Testis (tissue), 3 donors: ENCODE results near the gene ANKRD9. TPM values are rescaled to one million over a fixed set of nuclear protein-coding genes. Genes with fewer than 3 reads are reported as not detected.
A peak's percentile ranks its signal among the peaks of the same experiment; 100 is the strongest.

Experiments
- DNase-seq: peaks from one replicate; pipeline ENCODE4 v3.0.0-alpha.2; 2019
- H3K27ac ChIP-seq, 2 donors: fragments of 200-600 bp; sonication (generic); one replicate each; pipeline ENCODE4 v1.5.1; 2019
- H3K27me3 ChIP-seq: fragments of 200-600 bp; sonication (generic); one replicate; pipeline ENCODE4 v1.5.1; 2019
- H3K36me3 ChIP-seq: fragments of 200-600 bp; sonication (generic); one replicate; pipeline ENCODE4 v1.5.1; 2017; ENCODE audit warnings: low read depth; ENCODE audit errors: missing control alignments
- H3K4me1 ChIP-seq: fragments of 200-600 bp; sonication (generic); one replicate; pipeline ENCODE4 v1.5.1; 2019
- H3K4me3 ChIP-seq, 2 donors: fragments of 200-600 bp; sonication (generic); one replicate each; pipeline ENCODE4 v1.5.1; 2017 to 2019
- H3K9me3 ChIP-seq: fragments of 200-600 bp; sonication (generic); one replicate; pipeline ENCODE4 v1.5.1; 2017
- POLR2A ChIP-seq: fragments of 450-650 bp; IDR thresholded peaks from one replicate; pipeline ENCODE4 v1.6.1; 2017; ENCODE audit warnings: antibody characterized with exemption, mild to moderate bottlenecking, moderate library complexity
- WGBS, 2 donors: methylation state at CpG; one replicate each; pipeline ENCODE4 v1.1.5; 2018; 5-methylcytosine and 5-hydroxymethylcytosine counted together
- intact Hi-C: fragments of 100-400 bp; cut with DNase I; formaldehyde crosslinking; loops from one replicate; pipeline ENCODE4 v1.15.1; 2023; ENCODE audit warnings: low total_unique reads
- polyA plus RNA-seq: library from polyadenylated mRNA; stranded (reverse); fragments of 350-450 nt; fragmentation: Illumina TruSeq; extraction: RNeasy Lipid Tissue Mini Kit (QIAGEN cat#74804); gene quantifications from one replicate; pipeline ENCODE4 v1.2.3, GENCODE V29; 2014; ENCODE audit warnings: low read depth, low replicate concordance; ENCODE audit not compliant: insufficient read depth
- total RNA-seq, 2 donors: library from RNA; depleted of rRNA; stranded (reverse); fragments of >200 nt; gene quantifications; one replicate each; pipeline ENCODE4 v1.2.3, GENCODE V29; 2016
- TF ChIP-seq, protein P1 (sequence below), 3 experiments: fragments of 450-650 bp in 2 of 3; fragments of 200-600 bp in 1 of 3; sonication (generic) in 1 of 3; IDR thresholded peaks; one replicate each; pipeline ENCODE4 v1.5.1; 2016 to 2019; ENCODE audit warnings: antibody characterized with exemption in 3 of 3, mild to moderate bottlenecking in 2 of 3, moderate library complexity in 1 of 3

Gene ANKRD9
- total and polyA plus RNA-seq, 3 donors from 2014 or later = 21.0 to 153 (median 88.7) TPM

DNA sequence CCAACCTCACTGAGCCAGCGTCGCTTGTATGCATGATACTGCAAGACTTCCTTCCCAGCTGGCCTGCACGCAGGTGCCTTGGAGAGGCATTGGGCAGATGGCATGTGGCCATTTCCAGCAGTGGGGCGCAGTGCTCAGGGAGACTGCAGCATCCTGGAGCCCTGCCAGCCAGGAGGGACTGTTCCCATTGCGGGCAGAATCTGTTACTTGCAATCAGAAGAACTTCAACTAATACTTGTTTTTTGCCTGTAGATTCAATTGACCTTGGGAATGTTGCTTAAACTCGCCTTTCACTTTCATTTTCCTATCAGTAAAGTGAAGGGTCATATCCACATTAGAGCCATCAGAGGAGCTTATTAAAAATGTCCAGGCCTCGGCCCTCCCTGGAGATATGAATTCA is 29.8 kb downstream of the ANKRD9 start:
- Histone ChIP-seq H3K4me3 (no peak overlapping the region), H3K36me3 (no peaks in the 10 kb centered on the region), H3K27ac (peak overlapping the region in 1 of 2 donors; percentile 75), H3K27me3 (no peaks in the 10 kb centered on the region), H3K9me3 (no peaks in the 10 kb centered on the region), H3K4me1 (peaks cover 14% of the 10 kb centered on the region)
- intact Hi-C loops = no loop called here
- WGBS, 2 donors = 28 to 30% methylated on average over 7 of the region's 7 CpGs
- peak; percentile 86 for DNase-seq
- TF ChIP-seq, protein P1, sequence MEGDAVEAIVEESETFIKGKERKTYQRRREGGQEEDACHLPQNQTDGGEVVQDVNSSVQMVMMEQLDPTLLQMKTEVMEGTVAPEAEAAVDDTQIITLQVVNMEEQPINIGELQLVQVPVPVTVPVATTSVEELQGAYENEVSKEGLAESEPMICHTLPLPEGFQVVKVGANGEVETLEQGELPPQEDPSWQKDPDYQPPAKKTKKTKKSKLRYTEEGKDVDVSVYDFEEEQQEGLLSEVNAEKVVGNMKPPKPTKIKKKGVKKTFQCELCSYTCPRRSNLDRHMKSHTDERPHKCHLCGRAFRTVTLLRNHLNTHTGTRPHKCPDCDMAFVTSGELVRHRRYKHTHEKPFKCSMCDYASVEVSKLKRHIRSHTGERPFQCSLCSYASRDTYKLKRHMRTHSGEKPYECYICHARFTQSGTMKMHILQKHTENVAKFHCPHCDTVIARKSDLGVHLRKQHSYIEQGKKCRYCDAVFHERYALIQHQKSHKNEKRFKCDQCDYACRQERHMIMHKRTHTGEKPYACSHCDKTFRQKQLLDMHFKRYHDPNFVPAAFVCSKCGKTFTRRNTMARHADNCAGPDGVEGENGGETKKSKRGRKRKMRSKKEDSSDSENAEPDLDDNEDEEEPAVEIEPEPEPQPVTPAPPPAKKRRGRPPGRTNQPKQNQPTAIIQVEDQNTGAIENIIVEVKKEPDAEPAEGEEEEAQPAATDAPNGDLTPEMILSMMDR (IDR thresholded peaks at IDR 0.05) = no peak
- TF ChIP-seq POLR2A = no peak

DNA sequence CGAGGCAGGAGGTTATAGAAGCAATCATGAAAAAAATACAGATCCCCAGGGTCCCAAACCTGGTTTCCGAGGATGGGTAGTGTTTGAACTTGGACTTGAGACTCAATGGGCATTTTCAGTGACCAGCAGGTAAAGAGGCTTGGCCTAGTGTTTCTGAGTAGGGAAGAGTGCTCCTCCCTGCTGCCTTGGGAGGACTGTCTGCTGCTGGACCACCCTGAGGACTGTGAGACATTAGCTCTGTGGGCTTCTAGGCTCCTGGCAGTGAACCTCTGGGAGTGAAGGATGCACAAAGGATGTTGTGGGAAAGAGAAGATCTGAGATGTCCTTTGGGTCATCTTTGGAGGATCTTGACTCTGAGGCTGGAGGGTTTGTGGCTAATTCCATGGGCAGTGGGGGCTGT is 30.5 kb downstream of the ANKRD9 start:
- H3K27me3 ChIP-seq = no peaks in the 10 kb centered on the region
- 88 to 95% methylated on average over 2 of the region's 2 CpGs for WGBS, 2 donors
- peak overlapping the region in 1 of 2 donors; percentile 75 for H3K27ac ChIP-seq
- H3K4me1 ChIP-seq = peaks cover 17% of the 10 kb centered on the region
- no peaks in the 10 kb centered on the region for H3K9me3 ChIP-seq
- TF ChIP-seq, protein P1 (IDR thresholded peaks at IDR 0.05) = no peak
- TF ChIP-seq POLR2A = no peak
- DNase-seq = no peak
- H3K36me3 ChIP-seq = no peaks in the 10 kb centered on the region
- intact Hi-C loops = no loop called here
- no peak overlapping the region for H3K4me3 ChIP-seq

DNA sequence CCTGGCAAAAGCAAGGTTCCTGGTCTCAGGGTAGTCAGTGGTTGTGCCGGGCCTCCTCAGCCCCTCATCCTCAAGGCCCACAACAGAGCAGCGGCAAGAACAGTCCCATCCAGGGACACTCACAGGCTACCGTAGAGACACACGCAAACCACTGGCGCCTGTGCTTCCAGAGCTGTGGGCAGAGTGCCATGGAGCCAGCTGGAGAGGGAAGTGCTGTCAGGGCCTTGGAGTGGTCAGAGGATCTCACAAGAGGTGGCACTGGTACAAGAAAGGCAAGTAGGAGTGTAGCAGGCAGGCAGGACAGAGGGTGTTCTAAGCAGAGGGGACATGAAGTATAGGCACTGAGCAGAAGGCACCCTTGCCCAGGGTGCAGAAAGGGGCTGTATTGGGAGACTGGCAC is 34.6 kb downstream of the ANKRD9 start:
- 40 to 79% methylated on average over 5 of the region's 5 CpGs for WGBS, 2 donors
- TF ChIP-seq, protein P1 (IDR thresholded peaks at IDR 0.05) = no peak
- no peak for TF ChIP-seq POLR2A
- H3K27me3 ChIP-seq = no peaks in the 10 kb centered on the region
- H3K9me3 ChIP-seq = no peaks in the 10 kb centered on the region
- peak; percentile 82 for DNase-seq
- H3K4me1 ChIP-seq = peaks cover 13% of the 10 kb centered on the region
- H3K4me3 ChIP-seq = no peak overlapping the region
- H3K27ac ChIP-seq = peak overlapping the region in 1 of 2 donors; percentile 37
- intact Hi-C loops = no loop called here
- no peaks in the 10 kb centered on the region for H3K36me3 ChIP-seq

DNA sequence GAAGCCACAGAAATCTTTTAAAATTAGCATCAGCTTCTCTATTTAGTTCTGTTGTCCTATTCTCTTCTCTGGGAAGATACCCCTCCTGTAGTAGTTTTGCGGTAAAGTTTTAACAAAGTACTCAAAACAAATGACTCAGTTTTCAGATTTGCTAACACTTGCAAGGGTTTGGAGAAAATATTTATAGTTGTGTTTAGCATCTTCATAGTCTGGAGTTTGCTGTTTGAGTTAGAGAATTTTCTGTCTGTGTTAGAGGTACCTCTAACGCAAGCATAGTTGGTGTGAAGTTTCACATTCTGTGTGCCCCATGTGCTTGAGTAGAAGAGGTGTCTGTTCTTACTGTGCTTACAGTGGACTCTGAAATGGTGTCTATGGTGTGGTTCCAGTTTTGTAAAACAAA is 36.0 kb downstream of the ANKRD9 start:
- Histone ChIP-seq H3K4me1 (peaks cover 9% of the 10 kb centered on the region), H3K36me3 (no peaks in the 10 kb centered on the region), H3K4me3 (no peak overlapping the region), H3K27ac (no peak overlapping the region), H3K9me3 (no peaks in the 10 kb centered on the region), H3K27me3 (no peaks in the 10 kb centered on the region)
- WGBS, 2 donors = 100% methylated on average over 2 of the region's 2 CpGs
- intact Hi-C loops = no loop called here
- no peak for DNase-seq
- TF ChIP-seq POLR2A = no peak
- TF ChIP-seq, protein P1 (IDR thresholded peaks at IDR 0.05) = no peak

DNA sequence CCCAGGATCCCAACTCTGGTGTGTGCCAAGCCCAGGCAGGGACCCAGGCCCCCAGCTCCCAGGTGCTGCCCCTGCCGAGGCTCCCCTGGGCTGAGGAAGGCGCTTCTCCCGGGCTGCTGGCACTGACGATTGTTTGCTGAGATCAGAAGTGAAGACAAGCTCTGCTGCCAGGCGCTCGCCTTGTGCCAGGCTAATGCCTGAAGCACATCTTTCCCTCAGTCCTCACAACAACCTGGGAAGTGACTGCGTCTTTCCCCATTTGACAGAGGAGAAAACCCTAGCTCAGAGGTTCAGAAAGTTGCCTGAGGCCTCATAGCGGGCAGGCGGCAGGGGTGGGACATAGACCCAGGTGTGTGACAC is 36.8 kb downstream of the ANKRD9 start:
- no peak overlapping the region for H3K27ac ChIP-seq
- H3K9me3 ChIP-seq = no peaks in the 10 kb centered on the region
- H3K27me3 ChIP-seq = no peaks in the 10 kb centered on the region
- intact Hi-C loops = no loop called here
- TF ChIP-seq, protein P1 (IDR thresholded peaks at IDR 0.05) = no peak
- TF ChIP-seq POLR2A = no peak
- H3K4me3 ChIP-seq = no peak overlapping the region
- H3K36me3 ChIP-seq = no peaks in the 10 kb centered on the region
- DNase-seq = no peak
- H3K4me1 ChIP-seq = peaks cover 9% of the 10 kb centered on the region
- WGBS, 2 donors = 91 to 98% methylated on average over 7 to 9 of the region's 9 CpGs
